H9 (cell line): Measurements from ENCODE around the gene ZFP92. TPM values are rescaled to one million over a fixed set of nuclear protein-coding genes. Genes with fewer than 3 reads are reported as not detected.

ENCODE experiments used
- DNase-seq: peaks from one replicate; pipeline ENCODE4 v3.0.0-alpha.2; 2017
- H2AFZ ChIP-seq: one replicate; pipeline ENCODE4 v1.6.1; 2013; ENCODE audit warnings: mild to moderate bottlenecking, low read length, control low read depth, moderate library complexity
- H2AK5ac ChIP-seq: 2 replicates; pipeline ENCODE4 v1.6.1; 2013; ENCODE audit warnings: low read length, control low read depth, mixed read lengths; ENCODE audit not compliant: insufficient read length
- H2BK120ac ChIP-seq: one replicate; pipeline ENCODE4 v1.6.1; 2013; ENCODE audit warnings: low read depth, mild to moderate bottlenecking, low read length, control low read depth, inconsistent platforms; ENCODE audit not compliant: poor library complexity, severe bottlenecking
- H2BK12ac ChIP-seq: 2 replicates; pipeline ENCODE4 v1.6.1; 2013; ENCODE audit warnings: low read length, control low read depth, mixed read lengths, low read depth; ENCODE audit not compliant: insufficient read length
- H2BK15ac ChIP-seq: 2 replicates; pipeline ENCODE4 v1.6.1; 2013; ENCODE audit warnings: low read depth, low read length, control low read depth
- H2BK20ac ChIP-seq: one replicate; pipeline ENCODE4 v1.6.1; 2013; ENCODE audit warnings: low read depth, mild to moderate bottlenecking, low read length, control low read depth, inconsistent platforms; ENCODE audit not compliant: poor library complexity, severe bottlenecking
- H2BK5ac ChIP-seq: 2 replicates; pipeline ENCODE4 v1.6.1; 2013; ENCODE audit warnings: low read length, control low read depth, mixed read lengths; ENCODE audit not compliant: insufficient read length
- H3K14ac ChIP-seq: 2 replicates; pipeline ENCODE4 v1.6.1; 2013; ENCODE audit warnings: low read length, control low read depth; ENCODE audit not compliant: insufficient read depth
- H3K18ac ChIP-seq: 2 replicates; pipeline ENCODE4 v1.6.1; 2013; ENCODE audit warnings: low read depth, mild to moderate bottlenecking, mixed read lengths, low read length, control low read depth; ENCODE audit not compliant: insufficient read length
- H3K23ac ChIP-seq: 2 replicates; pipeline ENCODE4 v1.6.1; 2013; ENCODE audit warnings: low read length, control low read depth, mixed read lengths, low read depth; ENCODE audit not compliant: insufficient read length
- H3K23me2 ChIP-seq: 2 replicates; pipeline ENCODE4 v1.6.1; 2013; ENCODE audit warnings: low read depth, mild to moderate bottlenecking, mixed read lengths, low read length, control low read depth; ENCODE audit not compliant: insufficient read length, poor library complexity, severe bottlenecking
- H3K27ac ChIP-seq: 2 replicates; pipeline ENCODE4 v1.5.1; 2013; ENCODE audit warnings: low read length, control low read depth, mixed read lengths, low read depth; ENCODE audit not compliant: insufficient read length
- H3K27me3 ChIP-seq: 2 replicates; pipeline ENCODE4 v1.6.1; 2013; ENCODE audit warnings: low read length, control low read depth, inconsistent platforms; ENCODE audit not compliant: insufficient read depth
- H3K4ac ChIP-seq: 2 replicates; pipeline ENCODE4 v1.6.1; 2013; ENCODE audit warnings: low read depth, mild to moderate bottlenecking, control low read depth, inconsistent platforms, low read length, moderate library complexity
- H3K4me1 ChIP-seq: 2 replicates; pipeline ENCODE4 v1.6.1; 2013; ENCODE audit warnings: low read length, control low read depth, inconsistent platforms; ENCODE audit not compliant: insufficient read depth
- H3K4me2 ChIP-seq: 2 replicates; pipeline ENCODE4 v1.6.1; 2013; ENCODE audit warnings: low read length, control low read depth, mixed read lengths; ENCODE audit not compliant: insufficient read length, insufficient read depth
- H3K56ac ChIP-seq: 2 replicates; pipeline ENCODE4 v1.6.1; 2013; ENCODE audit warnings: low read depth, mild to moderate bottlenecking, mixed read lengths, low read length, control low read depth; ENCODE audit not compliant: insufficient read length
- H3K79me1 ChIP-seq: 2 replicates; pipeline ENCODE4 v1.6.1; 2013; ENCODE audit warnings: low read depth, mild to moderate bottlenecking, moderate library complexity, low read length, control low read depth, inconsistent platforms; ENCODE audit not compliant: insufficient read depth, poor library complexity, severe bottlenecking
- H3K79me2 ChIP-seq: 2 replicates; pipeline ENCODE4 v1.6.1; 2013; ENCODE audit warnings: low read length, control low read depth, inconsistent platforms; ENCODE audit not compliant: insufficient read depth
- H3K9ac ChIP-seq: 2 replicates; pipeline ENCODE4 v1.6.1; 2013; ENCODE audit warnings: low read length, control low read depth, mixed read lengths; ENCODE audit not compliant: insufficient read length; ENCODE audit errors: extremely low read depth
- H3K9me3 ChIP-seq: one replicate; pipeline ENCODE4 v1.6.1; 2013; ENCODE audit warnings: low read depth, low read length, inconsistent platforms; ENCODE audit not compliant: control insufficient read depth
- H3T11ph ChIP-seq: one replicate; pipeline ENCODE4 v1.6.1; 2013; ENCODE audit warnings: mild to moderate bottlenecking, low read length, control low read depth, inconsistent platforms
- H4K20me1 ChIP-seq: one replicate; pipeline ENCODE4 v1.6.1; 2013; ENCODE audit not compliant: control insufficient read depth, insufficient read length, insufficient read depth
- H4K5ac ChIP-seq: 2 replicates; pipeline ENCODE4 v1.6.1; 2013; ENCODE audit warnings: low read depth, mild to moderate bottlenecking, mixed read lengths, low read length, control low read depth; ENCODE audit not compliant: insufficient read length
- H4K8ac ChIP-seq: replicated peaks from 2 replicates; pipeline ENCODE4 v1.6.1; 2013; ENCODE audit warnings: low read length, control low read depth, mixed read lengths, low read depth; ENCODE audit not compliant: insufficient read length
- H4K91ac ChIP-seq: 2 replicates; pipeline ENCODE4 v1.6.1; 2013; ENCODE audit warnings: low read depth, mild to moderate bottlenecking, moderate library complexity, mixed read lengths, low read length, control low read depth; ENCODE audit not compliant: insufficient read length
- H3K27ac Mint-ChIP-seq, 3 experiments: 2 replicates in 2 of 3; 3 replicates in 1 of 3; pipeline ENCODE4 v1.8.0; 2020 to 2021; ENCODE audit warnings: mixed read lengths in 3 of 3, mild to moderate bottlenecking in 1 of 3, moderate library complexity in 1 of 3
- H3K27me3 Mint-ChIP-seq: 2 replicates; pipeline ENCODE4 v1.8.0; 2021; ENCODE audit warnings: low read depth, mild to moderate bottlenecking, moderate library complexity, mixed read lengths
- H3K36me3 Mint-ChIP-seq, 3 experiments: 2 replicates in 2 of 3; 3 replicates in 1 of 3; pipeline ENCODE4 v1.8.0; 2020 to 2021; ENCODE audit warnings: low read depth in 3 of 3, mixed read lengths in 3 of 3; ENCODE audit not compliant: insufficient read depth in 1 of 3
- H3K4me1 Mint-ChIP-seq, 2 experiments: 2 replicates each; pipeline ENCODE4 v1.8.0; 2020; ENCODE audit warnings: mixed read lengths in 2 of 2
- H3K4me3 Mint-ChIP-seq, 2 experiments: 2 replicates in 1 of 2; 3 replicates in 1 of 2; pipeline ENCODE4 v1.8.0; 2020 to 2021; ENCODE audit warnings: mild to moderate bottlenecking in 2 of 2, mixed read lengths in 2 of 2, moderate library complexity in 1 of 2
- H3K9me3 Mint-ChIP-seq, 2 experiments: 2 replicates in 1 of 2; 3 replicates in 1 of 2; pipeline ENCODE4 v1.8.0; 2020; ENCODE audit warnings: mild to moderate bottlenecking in 2 of 2, mixed read lengths in 2 of 2, moderate library complexity in 1 of 2
- WGBS: extraction: QIAGEN DNeasy Blood & Tissue Kit; methylation state at CpG from one replicate; pipeline ENCODE4 v1.1.7; 2013; ENCODE audit warnings: missing lambda C conversion rate, low lambda C conversion rate, mixed read lengths; ENCODE audit not compliant: insufficient read length; ENCODE audit errors: extremely low coverage; 5-methylcytosine and 5-hydroxymethylcytosine counted together
- long read RNA-seq: library from polyadenylated mRNA; unstranded; transcript quantifications from one replicate; pipeline ENCODE4 v2.0.0, GENCODE V29; 2020
- total RNA-seq: library from RNA; stranded (reverse); gene quantifications from 2 replicates; pipeline ENCODE4 v1.2.1, GENCODE V29; 2021
- TF ChIP-seq, protein P1 (sequence below): fragments of 200-600 bp; sonication (generic); conservative IDR thresholded peaks from 3 replicates; pipeline ENCODE4 v1.8.0; 2021; ENCODE audit warnings: antibody characterized with exemption, mild to moderate bottlenecking

The ZFP92 gene, protein sequence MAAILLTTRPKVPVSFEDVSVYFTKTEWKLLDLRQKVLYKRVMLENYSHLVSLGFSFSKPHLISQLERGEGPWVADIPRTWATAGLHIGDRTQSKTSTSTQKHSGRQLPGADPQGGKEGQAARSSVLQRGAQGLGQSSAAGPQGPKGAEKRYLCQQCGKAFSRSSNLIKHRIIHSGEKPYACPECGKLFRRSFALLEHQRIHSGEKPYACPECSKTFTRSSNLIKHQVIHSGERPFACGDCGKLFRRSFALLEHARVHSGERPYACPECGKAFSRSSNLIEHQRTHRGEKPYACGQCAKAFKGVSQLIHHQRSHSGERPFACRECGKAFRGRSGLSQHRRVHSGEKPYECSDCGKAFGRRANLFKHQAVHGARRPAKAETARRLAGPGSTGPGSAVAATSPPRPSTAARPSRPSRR
- total RNA-seq, result 0.66 and 0.68 TPM in 2 replicates
- long read RNA-seq, partial matches to known transcripts, result 0 of 1 reads
- long read RNA-seq, other reads (novel, unspliced or antisense), result 1 of 1 reads

DNA sequence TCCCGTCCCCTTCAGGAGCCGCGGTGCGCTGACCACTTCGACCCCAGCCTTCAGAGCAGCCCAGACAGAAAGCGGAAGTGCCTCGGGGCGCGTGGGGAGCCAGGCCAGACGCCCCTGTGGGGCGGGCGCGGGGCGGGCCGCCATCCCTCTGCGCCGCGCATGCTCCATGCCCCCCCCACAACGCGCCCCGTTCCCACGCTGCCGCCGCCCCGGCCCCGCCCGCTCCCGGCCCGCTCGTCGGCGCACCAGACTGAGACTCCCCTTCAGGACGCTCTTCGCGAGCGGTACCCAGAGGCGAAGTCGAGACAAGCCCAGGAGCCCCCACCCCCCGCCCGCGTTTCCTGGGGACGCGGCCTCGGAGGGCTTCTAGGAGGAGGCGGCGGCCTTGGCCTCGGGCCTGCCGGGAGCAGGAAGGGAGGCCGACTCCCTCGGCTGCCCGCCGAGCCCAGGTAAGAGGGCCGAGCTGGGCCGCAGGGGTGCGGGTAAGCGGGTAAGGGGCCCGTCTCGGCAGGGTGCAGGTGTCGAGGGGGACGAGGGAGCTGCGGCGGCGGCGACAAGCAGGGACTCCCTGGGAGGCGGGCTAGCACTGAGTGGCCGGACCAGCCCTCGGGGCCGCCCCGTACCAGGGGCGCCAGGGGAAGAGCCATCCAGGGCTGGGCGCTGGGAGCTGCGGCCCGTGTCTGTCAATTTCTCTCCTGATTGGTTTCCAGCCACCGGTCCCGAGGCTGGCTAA is at the start of gene ZFP92:
Gene ZFP92, plus strand, starts transcription at position 218 of the 733 bp plus-strand sequence. CDS start 6,851 bp downstream, outside the sequence.
- Histone ChIP-seq H3T11ph (no peak within 1 kb of the TSS), H3K27me3 (peaks cover 7% of the 10 kb centered on the region; the same call in 1 of the 2 replicates), H2AFZ (no peak within 1 kb of the TSS), H4K5ac (no peak within 1 kb of the TSS), H3K79me1 (no peaks in the 10 kb centered on the region), H2BK20ac (no peak within 1 kb of the TSS), H2BK12ac (no peak within 1 kb of the TSS), H2BK120ac (no peak within 1 kb of the TSS), H3K14ac (peak within 1 kb of the TSS; percentile 24; the same call in 1 of the 2 replicates), H3K79me2 (no peaks in the 10 kb centered on the region), H3K9ac (no peak within 1 kb of the TSS), H2BK15ac (no peak within 1 kb of the TSS), H2AK5ac (no peak within 1 kb of the TSS), H3K4me2 (peak within 1 kb of the TSS; percentile 46), H4K20me1 (no peaks in the 10 kb centered on the region), H3K18ac (no peak within 1 kb of the TSS), H4K91ac (no peak within 1 kb of the TSS), H3K27ac (no peak within 1 kb of the TSS), H2BK5ac (no peak within 1 kb of the TSS), H3K9me3 (peaks cover 28% of the 10 kb centered on the region), H3K23ac (no peak within 1 kb of the TSS), H3K4me1 (no peaks in the 10 kb centered on the region), H4K8ac (no peak within 1 kb of the TSS), H3K56ac (no peak within 1 kb of the TSS), H3K4ac (no peak within 1 kb of the TSS), H3K23me2 (no peaks in the 10 kb centered on the region)
- H3K4me3 Mint-ChIP-seq, result peak within 1 kb of the TSS; percentile 56 to 75
- H3K4me1 Mint-ChIP-seq, result peaks cover 7 to 9% of the 10 kb centered on the region in 2 experiments; a peak in 2 of 4 replicates
- no CpG with 5 or more reads among the region's 75 CpGs for WGBS
- TF ChIP-seq, protein P1, sequence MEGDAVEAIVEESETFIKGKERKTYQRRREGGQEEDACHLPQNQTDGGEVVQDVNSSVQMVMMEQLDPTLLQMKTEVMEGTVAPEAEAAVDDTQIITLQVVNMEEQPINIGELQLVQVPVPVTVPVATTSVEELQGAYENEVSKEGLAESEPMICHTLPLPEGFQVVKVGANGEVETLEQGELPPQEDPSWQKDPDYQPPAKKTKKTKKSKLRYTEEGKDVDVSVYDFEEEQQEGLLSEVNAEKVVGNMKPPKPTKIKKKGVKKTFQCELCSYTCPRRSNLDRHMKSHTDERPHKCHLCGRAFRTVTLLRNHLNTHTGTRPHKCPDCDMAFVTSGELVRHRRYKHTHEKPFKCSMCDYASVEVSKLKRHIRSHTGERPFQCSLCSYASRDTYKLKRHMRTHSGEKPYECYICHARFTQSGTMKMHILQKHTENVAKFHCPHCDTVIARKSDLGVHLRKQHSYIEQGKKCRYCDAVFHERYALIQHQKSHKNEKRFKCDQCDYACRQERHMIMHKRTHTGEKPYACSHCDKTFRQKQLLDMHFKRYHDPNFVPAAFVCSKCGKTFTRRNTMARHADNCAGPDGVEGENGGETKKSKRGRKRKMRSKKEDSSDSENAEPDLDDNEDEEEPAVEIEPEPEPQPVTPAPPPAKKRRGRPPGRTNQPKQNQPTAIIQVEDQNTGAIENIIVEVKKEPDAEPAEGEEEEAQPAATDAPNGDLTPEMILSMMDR, result no peak
- no peak within 1 kb of the TSS; a peak in 1 of 7 replicates for H3K27ac Mint-ChIP-seq
- H3K27me3 Mint-ChIP-seq, result peaks cover 37% of the 10 kb centered on the region
- peaks cover 8 to 10% (median 9%) of the 10 kb centered on the region in 3 experiments; a peak in 4 of 7 replicates for H3K36me3 Mint-ChIP-seq
- peaks cover 64 to 77% of the 10 kb centered on the region in 2 experiments for H3K9me3 Mint-ChIP-seq
- no peak for DNase-seq
